ENCODE measurements around the gene ERC2.

ERC2 gene

DNA sequence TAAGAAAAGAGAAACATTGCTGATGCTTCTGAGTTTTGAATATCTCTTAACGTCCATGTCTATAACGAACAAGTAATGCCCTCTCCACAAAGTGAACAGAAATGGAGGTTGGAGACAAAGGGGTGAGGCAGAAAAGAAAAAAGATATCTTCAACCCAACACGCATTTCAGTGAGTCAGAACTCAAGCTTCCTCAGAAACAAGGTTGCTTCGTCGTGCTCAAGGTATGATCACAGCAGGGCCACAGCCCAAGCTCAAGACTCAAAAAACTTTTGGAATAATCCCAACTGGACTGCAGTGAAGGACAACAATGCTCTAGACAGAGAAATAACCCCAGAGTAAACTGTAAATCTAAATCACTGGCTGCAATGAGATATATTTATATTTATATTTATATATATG lies 1000.0 kb downstream of the ERC2 start:
- Histone ChIP-seq H3K36me3 (ENCODE audit: control insufficient read depth in 2 of 2, insufficient read depth in 1 of 2, low read length in 2 of 2) (peaks cover 0 to 42% of the 10 kb centered on the region in 2 experiments; a peak in 1 of 3 replicates), H3K4me3 (ENCODE audit: low read depth, low read length) (no peak overlapping the region), H3K4me1 (ENCODE audit: control insufficient read depth, insufficient read depth, low read length) (no peaks in the 10 kb centered on the region), H3K9me3 (ENCODE audit: control insufficient read depth, insufficient read depth, low read depth, low read length) (no peaks in the 10 kb centered on the region), H3K27ac (ENCODE audit: extremely low read depth, low read depth, low read length) (no peak overlapping the region)
- TF ChIP-seq ZNF664 (tag by site-specific recombination; IDR thresholded peaks at IDR 0.05) (no peak), ZXDB (tag by site-specific recombination; IDR thresholded peaks at IDR 0.05) (no peak), KLF1 (tag by site-specific recombination; IDR thresholded peaks at IDR 0.05) (no peak), ZFP37 (tag by site-specific recombination; IDR thresholded peaks at IDR 0.05) (no peak), ZNF777 (tag by site-specific recombination; IDR thresholded peaks at IDR 0.05; ENCODE audit: borderline replicate concordance) (no peak), MEIS1 (CRISPR knock-in tag; IDR thresholded peaks at IDR 0.05; ENCODE audit: borderline replicate concordance) (no peak), YY2 (tag by site-specific recombination; IDR thresholded peaks at IDR 0.05) (no peak), PATZ1 (tag by site-specific recombination; IDR thresholded peaks at IDR 0.05) (no peak), YY1 (tag by site-specific recombination; IDR thresholded peaks at IDR 0.05) (no peak), ZBTB48 (tag by site-specific recombination; IDR thresholded peaks at IDR 0.05) (no peak), GLIS2 (tag by site-specific recombination; IDR thresholded peaks at IDR 0.05) (no peak), ZSCAN16 (tag by site-specific recombination; IDR thresholded peaks at IDR 0.05) (no peak), ZNF529 (tag by site-specific recombination; IDR thresholded peaks at IDR 0.05; ENCODE audit: insufficient replicate concordance) (no peak), ZNF48 (tag by site-specific recombination; IDR thresholded peaks at IDR 0.05) (no peak)
- TF ChIP-seq, protein P1, sequence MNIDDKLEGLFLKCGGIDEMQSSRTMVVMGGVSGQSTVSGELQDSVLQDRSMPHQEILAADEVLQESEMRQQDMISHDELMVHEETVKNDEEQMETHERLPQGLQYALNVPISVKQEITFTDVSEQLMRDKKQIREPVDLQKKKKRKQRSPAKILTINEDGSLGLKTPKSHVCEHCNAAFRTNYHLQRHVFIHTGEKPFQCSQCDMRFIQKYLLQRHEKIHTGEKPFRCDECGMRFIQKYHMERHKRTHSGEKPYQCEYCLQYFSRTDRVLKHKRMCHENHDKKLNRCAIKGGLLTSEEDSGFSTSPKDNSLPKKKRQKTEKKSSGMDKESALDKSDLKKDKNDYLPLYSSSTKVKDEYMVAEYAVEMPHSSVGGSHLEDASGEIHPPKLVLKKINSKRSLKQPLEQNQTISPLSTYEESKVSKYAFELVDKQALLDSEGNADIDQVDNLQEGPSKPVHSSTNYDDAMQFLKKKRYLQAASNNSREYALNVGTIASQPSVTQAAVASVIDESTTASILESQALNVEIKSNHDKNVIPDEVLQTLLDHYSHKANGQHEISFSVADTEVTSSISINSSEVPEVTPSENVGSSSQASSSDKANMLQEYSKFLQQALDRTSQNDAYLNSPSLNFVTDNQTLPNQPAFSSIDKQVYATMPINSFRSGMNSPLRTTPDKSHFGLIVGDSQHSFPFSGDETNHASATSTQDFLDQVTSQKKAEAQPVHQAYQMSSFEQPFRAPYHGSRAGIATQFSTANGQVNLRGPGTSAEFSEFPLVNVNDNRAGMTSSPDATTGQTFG (tag by site-specific recombination; IDR thresholded peaks at IDR 0.05; ENCODE audit: borderline replicate concordance), result no peak
- ChIA-PET POLR2A (no interaction called here), CTCF (no interaction called here)

- no peak overlapping the region for H3K4me3 ChIP-seq (ENCODE audit: low read depth, low read length)
- no peaks in the 10 kb centered on the region for H3K9me3 ChIP-seq (ENCODE audit: control insufficient read depth, insufficient read depth, low read depth, low read length)
- ChIA-PET CTCF (interaction anchor here (0.6 kb wide), 2 partner anchors 254 to 930 kb away, joined by 3 read pairs; no protein-coding TSS in a partner anchor), POLR2A (interaction anchor here (0.6 kb wide), 1 partner anchor 339 kb away, joined by 3 read pairs; no protein-coding TSS in a partner anchor)
- TF ChIP-seq ZNF223 (tag by site-specific recombination; IDR thresholded peaks at IDR 0.05) (no peak), ZNF521 (tag by site-specific recombination; IDR thresholded peaks at IDR 0.05) (no peak), ZNF214 (tag by site-specific recombination; IDR thresholded peaks at IDR 0.05; ENCODE audit: borderline replicate concordance) (no peak)
- peaks cover 0 to 33% of the 10 kb centered on the region in 2 experiments; a peak in 1 of 3 replicates for H3K36me3 ChIP-seq (ENCODE audit: control insufficient read depth in 2 of 2, insufficient read depth in 1 of 2, low read length in 2 of 2)
- H3K27ac ChIP-seq (ENCODE audit: extremely low read depth, low read depth, low read length), result no peak overlapping the region
- no peaks in the 10 kb centered on the region for H3K4me1 ChIP-seq (ENCODE audit: control insufficient read depth, insufficient read depth, low read length)
These were observed 1001.2 kb downstream of the ERC2 start for GRCh38 chr3:55467099-55467498.

DNA sequence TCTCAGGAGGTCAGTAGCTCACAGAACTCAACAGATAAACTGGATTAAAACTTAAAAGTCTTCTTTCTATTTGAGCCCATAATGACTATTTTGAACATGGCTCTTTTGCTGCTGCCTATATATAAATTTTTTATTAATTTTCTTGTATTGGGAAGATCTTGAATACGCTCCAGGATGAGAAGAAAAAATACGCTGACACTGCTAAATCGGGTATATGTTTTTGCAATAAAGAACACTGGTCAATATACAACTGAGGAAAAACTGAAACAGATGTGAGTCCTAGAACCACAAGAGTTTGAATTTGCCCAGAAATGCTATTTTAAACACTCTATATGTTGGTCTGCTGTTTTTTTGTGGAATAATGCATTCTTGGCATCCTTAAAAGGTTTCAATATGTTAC lies 1001.7 kb downstream of the ERC2 start:
- Histone ChIP-seq H3K27ac (ENCODE audit: extremely low read depth, low read depth, low read length) (no peak overlapping the region), H3K4me1 (ENCODE audit: control insufficient read depth, insufficient read depth, low read length) (no peaks in the 10 kb centered on the region), H3K9me3 (ENCODE audit: control insufficient read depth, insufficient read depth, low read depth, low read length) (no peaks in the 10 kb centered on the region), H3K4me3 (ENCODE audit: low read depth, low read length) (no peak overlapping the region), H3K36me3 (ENCODE audit: control insufficient read depth in 2 of 2, insufficient read depth in 1 of 2, low read length in 2 of 2) (peaks cover 0 to 30% of the 10 kb centered on the region in 2 experiments; a peak in 1 of 3 replicates)
- no peak for TF ChIP-seq ZNF202 (tag by site-specific recombination; IDR thresholded peaks at IDR 0.05; ENCODE audit: borderline replicate concordance)
- no peak for TF ChIP-seq ZNF658 (tag by site-specific recombination; IDR thresholded peaks at IDR 0.05)
- no peak for TF ChIP-seq ZBTB44 (tag by site-specific recombination; IDR thresholded peaks at IDR 0.05)
- no peak for TF ChIP-seq ZNF2 (tag by site-specific recombination; IDR thresholded peaks at IDR 0.05)
- TF ChIP-seq PRDM6 (tag by site-specific recombination; IDR thresholded peaks at IDR 0.05), result no peak
- TF ChIP-seq ZFHX2 (tag by site-specific recombination; conservative IDR thresholded peaks at IDR 0.05), result no peak
- no peak for TF ChIP-seq ZNF585B (tag by site-specific recombination; IDR thresholded peaks at IDR 0.05)
- ChIA-PET POLR2A (no interaction called here), CTCF (no interaction called here)

Data from HEK293 (cell line).